Urothelium cell line (cell line): Measurements from ENCODE around the gene OR7A10.
"Not testable (repeated sequence)": the region's sequence is repeated elsewhere in the genome, so short reads cannot be mapped to it uniquely, and the experiment has no call there.

Experiments used
- DNase-seq: peaks from one replicate; pipeline ENCODE4 v3.0.0; 2011; ENCODE audit warnings: low spot score, mixed read lengths
- FAIRE-seq: peaks from 2 replicates; lab custom pipeline; 2011; peaks lifted over from hg19 to GRCh38; lab: Jason Lieb, UNC

OR7A10 gene

DNA sequence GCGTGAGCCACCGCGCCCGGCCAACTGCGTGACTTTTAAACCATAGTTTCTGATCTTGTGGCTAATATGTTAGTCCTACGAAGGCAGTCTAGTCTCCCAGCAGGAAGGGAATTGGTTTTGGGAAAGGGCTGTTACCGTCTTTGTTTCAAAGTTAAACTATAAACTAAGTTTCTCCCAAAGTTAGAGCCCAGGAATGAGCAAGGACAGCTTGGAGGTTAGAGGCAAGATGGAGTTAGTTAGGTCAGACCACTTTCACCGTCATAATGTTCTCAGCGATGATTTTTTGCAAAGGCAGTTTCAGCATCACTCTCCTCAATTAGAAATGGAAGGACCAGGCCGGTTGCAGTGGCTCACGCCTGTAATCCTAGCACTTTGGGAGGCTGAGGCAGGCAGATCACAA, 52.7 kb downstream of the OR7A10 start:
- FAIRE-seq (no peak), DNase-seq (no peak)

DNA sequence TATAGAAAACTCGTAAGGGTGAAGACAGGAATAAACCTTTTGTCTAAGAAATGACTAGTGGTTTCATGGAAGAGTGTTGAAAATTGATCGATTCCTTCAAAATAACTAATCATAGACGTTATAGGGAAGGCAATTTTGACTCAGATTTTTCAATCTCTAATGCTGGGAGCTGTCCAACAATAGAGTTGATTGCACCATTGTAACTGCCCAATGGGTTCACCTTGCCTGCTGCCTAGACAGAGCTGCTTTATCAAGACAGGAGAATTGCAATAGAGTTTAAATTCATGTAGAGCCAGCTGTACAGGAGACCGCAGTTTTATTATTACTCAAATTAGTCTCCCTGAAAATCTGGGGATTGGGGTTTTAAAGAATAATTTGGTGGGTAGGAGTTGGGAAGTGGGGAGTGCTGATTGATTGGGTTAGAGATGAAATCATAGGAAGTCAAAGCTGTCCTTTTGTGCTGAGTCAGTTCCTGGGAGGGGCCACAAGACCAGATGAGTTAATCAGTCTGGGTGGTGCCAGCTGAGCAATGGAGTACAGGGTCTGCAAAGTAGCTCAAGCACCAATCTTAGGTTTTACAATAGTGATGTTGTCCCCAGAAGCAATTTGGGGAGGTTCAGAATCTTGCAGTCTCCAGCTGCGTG, 53.5 kb downstream of the OR7A10 start:
- no peak for FAIRE-seq

DNA sequence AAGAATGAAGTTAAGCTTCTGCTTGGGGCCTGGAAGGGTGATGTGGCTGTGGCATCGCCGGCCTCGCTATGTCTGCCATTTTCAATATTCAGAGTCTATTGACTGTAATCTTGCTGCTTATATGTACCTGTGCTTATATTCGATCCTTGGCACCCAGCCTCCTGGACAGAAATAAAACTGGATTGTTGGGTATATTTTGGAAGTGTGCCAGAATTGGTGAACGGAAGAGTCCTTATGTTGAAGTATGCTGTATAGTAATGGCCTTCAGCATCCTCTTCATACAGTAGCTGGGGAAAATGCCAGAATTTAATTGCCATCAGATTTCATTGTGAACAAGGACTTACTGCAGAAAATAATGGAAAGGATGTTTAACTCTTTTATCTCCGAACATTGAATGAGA, 56.5 kb downstream of the OR7A10 start:
- DNase-seq, FAIRE-seq: not testable (repeated sequence)

More for the DNA sequence above, 53.5 kb downstream of the OR7A10 start:
- no peak for DNase-seq
